ENCODE results near the gene PUSL1.

The PUSL1 gene

DNA sequence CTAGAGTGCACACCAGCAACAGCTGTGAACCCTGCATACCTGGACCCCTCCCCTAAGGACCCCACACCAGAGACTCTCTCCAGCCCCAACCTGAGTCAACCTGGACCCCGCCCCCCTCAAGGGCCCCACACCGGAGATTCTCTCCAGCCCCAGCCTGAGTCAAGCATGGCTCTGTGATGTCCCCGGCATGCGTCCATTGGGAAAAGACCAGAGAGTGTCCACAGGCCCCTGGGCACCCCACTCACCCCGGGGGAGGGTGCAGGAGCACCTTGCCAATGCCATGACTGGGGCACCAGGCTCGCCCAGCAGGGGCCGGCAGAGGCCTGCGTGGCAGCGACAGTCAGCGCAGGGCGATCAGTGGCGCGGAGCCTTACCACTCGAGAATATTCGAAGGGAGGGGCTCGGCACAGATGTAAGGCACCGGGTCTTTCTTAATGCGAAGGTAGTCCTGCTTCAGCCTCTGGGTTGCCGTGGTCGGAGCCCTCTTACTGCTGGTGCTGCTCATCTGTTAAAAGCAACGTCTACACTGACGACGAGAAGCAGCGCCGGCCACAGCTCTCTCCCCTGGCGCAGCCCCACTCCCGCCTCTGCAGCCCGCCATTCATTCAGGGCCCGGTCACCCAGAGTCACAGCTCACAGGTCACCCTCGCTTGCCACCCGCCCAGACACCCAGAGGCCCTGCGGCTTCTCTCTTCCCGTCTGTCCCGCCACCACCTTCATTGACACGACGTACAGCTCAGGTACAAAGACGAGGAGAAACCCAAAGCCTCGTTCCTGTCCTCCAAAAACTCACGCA, 40.7 kb upstream of the PUSL1 start:
- H3K79me2 ChIP-seq (ENCODE audit: control insufficient read depth, insufficient read depth, low read length, unreplicated experiment): peaks cover 59% of the 10 kb centered on the region
- no peaks in the 10 kb centered on the region for H3K27me3 ChIP-seq (ENCODE audit: insufficient read depth, low read length)
- no peak overlapping the region for H3K4me3 ChIP-seq (ENCODE audit: low read depth, low read length)
- H3K36me3 ChIP-seq (ENCODE audit: insufficient read depth, low read length): 0 out of 2 replicates have a peak, but pooled peaks cover 7% of the 10 kb centered on the region
- peak overlapping the region; percentile 42; the same call in 1 of the 2 replicates for H3K27ac ChIP-seq (ENCODE audit: low read depth, low read length)
- peaks cover 48% of the 10 kb centered on the region for H3K4me1 ChIP-seq (ENCODE audit: control insufficient read depth, insufficient read depth, low read length, unreplicated experiment)
- no peak overlapping the region for H2AFZ ChIP-seq (ENCODE audit: low read length, unreplicated experiment)

- Histone ChIP-seq H3K36me3 (ENCODE audit: insufficient read depth, low read length) (0 out of 2 replicates have a peak, but pooled peaks cover 2% of the 10 kb centered on the region), H3K27me3 (ENCODE audit: insufficient read depth, low read length) (no peaks in the 10 kb centered on the region), H2AFZ (ENCODE audit: low read length, unreplicated experiment) (no peak overlapping the region), H3K4me1 (ENCODE audit: control insufficient read depth, insufficient read depth, low read length, unreplicated experiment) (peaks cover 48% of the 10 kb centered on the region), H3K27ac (ENCODE audit: low read depth, low read length) (no peak overlapping the region), H3K4me3 (ENCODE audit: low read depth, low read length) (no peak overlapping the region), H3K79me2 (ENCODE audit: control insufficient read depth, insufficient read depth, low read length, unreplicated experiment) (peaks cover 62% of the 10 kb centered on the region)
These were observed 40.1 kb upstream of the PUSL1 start for GRCh38 chr1:1268284-1268682.

DNA sequence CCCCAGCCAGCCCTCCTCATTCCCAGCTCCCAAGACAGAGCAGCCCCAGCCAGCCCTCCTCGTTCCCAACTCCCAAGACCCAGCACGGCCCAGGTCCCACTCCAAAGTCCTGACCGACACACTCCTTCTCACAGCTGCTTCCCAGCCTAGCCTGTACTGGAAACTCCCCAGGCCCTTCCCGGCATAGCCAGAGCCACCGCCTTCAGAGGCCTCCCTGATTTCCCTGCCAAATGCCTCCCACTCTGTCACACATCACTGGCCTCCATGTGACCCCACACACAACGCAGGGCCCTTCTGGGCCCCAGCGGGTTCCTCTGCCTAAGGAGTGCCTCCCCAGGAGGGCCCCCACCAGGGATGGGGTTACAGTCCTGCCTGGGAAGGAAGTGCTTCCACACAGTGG, 37.6 kb upstream of the PUSL1 start:
- H3K79me2 ChIP-seq (ENCODE audit: control insufficient read depth, insufficient read depth, low read length, unreplicated experiment): peaks cover 61% of the 10 kb centered on the region
- H3K4me3 ChIP-seq (ENCODE audit: low read depth, low read length): peak overlapping the region; percentile 59
- H3K4me1 ChIP-seq (ENCODE audit: control insufficient read depth, insufficient read depth, low read length, unreplicated experiment): peaks cover 33% of the 10 kb centered on the region
- peak overlapping the region; percentile 51 for H3K27ac ChIP-seq (ENCODE audit: low read depth, low read length)
- H3K27me3 ChIP-seq (ENCODE audit: insufficient read depth, low read length): no peaks in the 10 kb centered on the region
- H3K36me3 ChIP-seq (ENCODE audit: insufficient read depth, low read length): no peaks in the 10 kb centered on the region
- H2AFZ ChIP-seq (ENCODE audit: low read length, unreplicated experiment): no peak overlapping the region

DNA sequence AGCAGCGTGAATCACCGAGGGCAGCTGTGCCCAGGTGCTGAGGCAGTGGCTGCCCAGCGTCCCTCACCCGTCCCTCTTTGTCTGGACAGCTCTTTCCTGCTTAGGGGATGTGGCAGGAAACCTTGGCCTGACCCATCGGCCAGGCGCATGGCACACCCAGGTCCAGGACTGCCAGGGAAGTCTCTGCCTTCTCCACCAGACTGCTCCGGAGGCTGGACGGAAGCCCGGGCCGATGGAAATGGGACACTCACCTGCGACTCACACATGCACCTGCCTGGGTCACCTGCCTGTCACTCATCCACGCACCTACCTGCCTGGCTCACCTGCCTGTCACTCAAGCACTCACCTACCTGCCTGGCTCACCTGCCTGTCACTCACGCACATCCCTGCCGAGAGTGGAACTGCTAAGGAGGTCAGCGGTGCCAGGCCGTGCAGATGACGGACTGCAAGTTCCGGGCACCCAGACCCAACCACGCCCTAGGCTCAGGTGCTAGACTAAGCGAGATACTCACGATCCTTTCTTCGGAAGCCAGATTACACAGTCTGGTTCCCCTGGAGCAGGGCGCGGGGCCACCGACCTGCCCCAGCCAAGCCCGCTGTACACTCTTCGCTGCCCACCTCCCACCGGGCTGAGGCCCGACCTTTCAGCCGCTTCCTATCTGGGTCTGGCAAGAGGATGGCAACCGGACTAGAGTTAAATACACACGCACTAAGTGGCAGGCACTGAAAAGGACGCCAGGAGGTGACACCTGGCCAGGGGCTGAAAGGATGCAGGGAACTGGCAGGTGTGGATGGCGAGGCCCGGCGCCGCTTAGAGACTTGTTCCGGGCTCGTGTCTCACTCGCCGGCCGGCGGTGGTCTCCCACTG, 35.8 kb upstream of the PUSL1 start:
- Histone ChIP-seq H3K36me3 (ENCODE audit: insufficient read depth, low read length) (no peaks in the 10 kb centered on the region), H3K4me3 (ENCODE audit: low read depth, low read length) (peak overlapping the region; percentile 83), H3K79me2 (ENCODE audit: control insufficient read depth, insufficient read depth, low read length, unreplicated experiment) (peaks cover 54% of the 10 kb centered on the region)

GRCh38 chr1:1273209-1273511, 35.2 kb upstream of the PUSL1 start:
- Histone ChIP-seq H3K4me1 (ENCODE audit: control insufficient read depth, insufficient read depth, low read length, unreplicated experiment) (peaks cover 28% of the 10 kb centered on the region), H3K27ac (ENCODE audit: low read depth, low read length) (peak overlapping the region; percentile 72), H3K79me2 (ENCODE audit: control insufficient read depth, insufficient read depth, low read length, unreplicated experiment) (peaks cover 49% of the 10 kb centered on the region), H3K36me3 (ENCODE audit: insufficient read depth, low read length) (no peaks in the 10 kb centered on the region), H3K27me3 (ENCODE audit: insufficient read depth, low read length) (no peaks in the 10 kb centered on the region), H3K4me3 (ENCODE audit: low read depth, low read length) (peak overlapping the region; percentile 83), H2AFZ (ENCODE audit: low read length, unreplicated experiment) (peak overlapping the region; percentile 56)

More for the DNA sequence above, 35.8 kb upstream of the PUSL1 start:
- Histone ChIP-seq H3K4me1 (ENCODE audit: control insufficient read depth, insufficient read depth, low read length, unreplicated experiment) (peaks cover 28% of the 10 kb centered on the region), H3K27me3 (ENCODE audit: insufficient read depth, low read length) (no peaks in the 10 kb centered on the region), H2AFZ (ENCODE audit: low read length, unreplicated experiment) (no peak overlapping the region), H3K27ac (ENCODE audit: low read depth, low read length) (peak overlapping the region; percentile 72)

DNA sequence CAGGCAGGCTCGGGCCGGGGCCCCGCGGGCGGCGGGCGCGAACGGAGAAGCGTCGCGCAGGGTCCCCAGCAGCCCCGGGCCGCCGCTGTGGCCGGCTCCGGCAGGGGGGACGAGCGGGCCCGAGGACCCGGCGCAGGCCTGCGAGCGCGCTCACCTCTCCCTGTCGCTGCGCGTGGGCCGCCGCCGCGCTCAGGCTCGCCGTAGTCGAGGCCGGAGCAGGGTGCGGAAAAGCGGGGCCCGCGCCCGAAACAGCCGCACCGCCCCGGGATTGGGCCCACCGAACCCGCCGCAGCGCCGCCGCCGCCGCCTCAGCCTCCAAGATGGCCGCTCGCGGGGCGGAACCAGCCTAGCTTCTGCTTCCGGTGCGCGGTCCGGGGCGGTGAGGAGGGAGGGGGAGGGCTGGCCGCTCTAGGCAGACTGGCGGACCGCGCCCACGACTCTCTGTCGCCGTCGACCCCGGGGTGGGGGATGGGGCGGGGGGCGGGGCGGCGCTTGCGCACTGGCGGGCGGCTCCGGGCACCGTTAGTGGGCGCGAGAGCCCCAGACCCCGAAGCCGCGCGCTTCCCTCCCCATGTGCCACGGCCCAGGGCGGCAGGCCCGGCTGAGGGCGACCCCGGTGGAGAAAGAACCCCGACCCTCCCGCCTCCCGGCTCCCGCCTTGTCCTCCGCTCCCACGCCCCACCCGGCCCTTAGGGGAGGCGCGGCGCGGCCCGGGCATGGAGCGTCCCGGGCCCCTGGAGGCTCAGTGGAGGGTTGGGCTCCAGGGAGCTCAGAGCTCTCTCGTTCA, 34.7 kb upstream of the PUSL1 start, which contains the start of gene UBE2J2:
Gene UBE2J2 (minus strand): TSS at position 343 of the 787 bp plus-strand sequence. CDS start 5,862 bp downstream, outside the sequence.
- Histone ChIP-seq H3K27ac (ENCODE audit: low read depth, low read length) (peak within 1 kb of the TSS; percentile 72), H2AFZ (ENCODE audit: low read length, unreplicated experiment) (peak within 1 kb of the TSS; percentile 80), H3K79me2 (ENCODE audit: control insufficient read depth, insufficient read depth, low read length, unreplicated experiment) (peaks cover 43% of the 10 kb centered on the region), H3K36me3 (ENCODE audit: insufficient read depth, low read length) (no peaks in the 10 kb centered on the region), H3K4me1 (ENCODE audit: control insufficient read depth, insufficient read depth, low read length, unreplicated experiment) (peaks cover 28% of the 10 kb centered on the region), H3K4me3 (ENCODE audit: low read depth, low read length) (peak within 1 kb of the TSS; percentile 83), H3K27me3 (ENCODE audit: insufficient read depth, low read length) (no peaks in the 10 kb centered on the region)

- no peak overlapping the region for H3K27ac ChIP-seq (ENCODE audit: low read depth, low read length)
- H3K4me1 ChIP-seq (ENCODE audit: control insufficient read depth, insufficient read depth, low read length, unreplicated experiment): peaks cover 28% of the 10 kb centered on the region
- peak overlapping the region; percentile 80 for H2AFZ ChIP-seq (ENCODE audit: low read length, unreplicated experiment)
These were observed 34.0 kb upstream of the PUSL1 start for GRCh38 chr1:1274299-1274930.

GRCh38 chr1:1274931-1275431, 33.4 kb upstream of the PUSL1 start:
- no peaks in the 10 kb centered on the region for H3K36me3 ChIP-seq (ENCODE audit: insufficient read depth, low read length)
- no peaks in the 10 kb centered on the region for H3K27me3 ChIP-seq (ENCODE audit: insufficient read depth, low read length)
- H3K27ac ChIP-seq (ENCODE audit: low read depth, low read length): no peak overlapping the region
- H3K4me3 ChIP-seq (ENCODE audit: low read depth, low read length): peak overlapping the region; percentile 83
- no peak overlapping the region for H2AFZ ChIP-seq (ENCODE audit: low read length, unreplicated experiment)
- H3K4me1 ChIP-seq (ENCODE audit: control insufficient read depth, insufficient read depth, low read length, unreplicated experiment): peaks cover 25% of the 10 kb centered on the region
- peaks cover 36% of the 10 kb centered on the region for H3K79me2 ChIP-seq (ENCODE audit: control insufficient read depth, insufficient read depth, low read length, unreplicated experiment)

More at GRCh38 chr1:1274299-1274930, 34.0 kb upstream of the PUSL1 start:
- Histone ChIP-seq H3K79me2 (ENCODE audit: control insufficient read depth, insufficient read depth, low read length, unreplicated experiment) (peaks cover 40% of the 10 kb centered on the region), H3K36me3 (ENCODE audit: insufficient read depth, low read length) (no peaks in the 10 kb centered on the region), H3K4me3 (ENCODE audit: low read depth, low read length) (peak overlapping the region; percentile 83), H3K27me3 (ENCODE audit: insufficient read depth, low read length) (no peaks in the 10 kb centered on the region)

GRCh38 chr1:1275836-1276235, 32.6 kb upstream of the PUSL1 start:
- Histone ChIP-seq H2AFZ (ENCODE audit: low read length, unreplicated experiment) (no peak overlapping the region), H3K79me2 (ENCODE audit: control insufficient read depth, insufficient read depth, low read length, unreplicated experiment) (peaks cover 27% of the 10 kb centered on the region), H3K4me3 (ENCODE audit: low read depth, low read length) (no peak overlapping the region), H3K36me3 (ENCODE audit: insufficient read depth, low read length) (no peaks in the 10 kb centered on the region), H3K4me1 (ENCODE audit: control insufficient read depth, insufficient read depth, low read length, unreplicated experiment) (peaks cover 16% of the 10 kb centered on the region), H3K27ac (ENCODE audit: low read depth, low read length) (no peak overlapping the region), H3K27me3 (ENCODE audit: insufficient read depth, low read length) (no peaks in the 10 kb centered on the region)

GRCh38 chr1:1278620-1279019, 29.8 kb upstream of the PUSL1 start:
- Histone ChIP-seq H3K27ac (ENCODE audit: low read depth, low read length) (no peak overlapping the region), H3K36me3 (ENCODE audit: insufficient read depth, low read length) (no peaks in the 10 kb centered on the region), H3K79me2 (ENCODE audit: control insufficient read depth, insufficient read depth, low read length, unreplicated experiment) (peaks cover under 1% of the 10 kb centered on the region), H3K4me1 (ENCODE audit: control insufficient read depth, insufficient read depth, low read length, unreplicated experiment) (peaks cover 3% of the 10 kb centered on the region), H3K27me3 (ENCODE audit: insufficient read depth, low read length) (no peaks in the 10 kb centered on the region), H2AFZ (ENCODE audit: low read length, unreplicated experiment) (no peak overlapping the region), H3K4me3 (ENCODE audit: low read depth, low read length) (no peak overlapping the region)

Measured in ACC112 (cell line).